ENCODE results near the gene CACNA2D3.

DNA sequence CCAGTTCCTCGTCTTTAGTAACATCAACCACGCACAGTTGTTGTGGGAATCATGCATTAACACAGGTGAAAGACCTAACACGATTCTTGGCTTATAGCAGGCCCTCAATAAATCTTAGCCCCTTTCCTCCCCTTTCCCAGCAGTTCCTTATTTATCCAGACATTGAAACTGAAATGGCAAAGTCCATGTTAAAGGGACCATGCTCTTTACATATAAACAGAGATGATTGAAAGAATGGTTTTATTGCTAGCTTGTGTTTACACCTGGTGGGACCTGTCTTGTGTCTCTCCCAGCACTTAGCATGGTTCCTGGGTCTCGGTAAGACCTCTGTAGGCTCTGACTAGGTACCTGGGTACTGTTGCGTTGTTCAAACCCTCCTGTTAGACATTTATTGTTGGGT is 553.7 kb downstream of the CACNA2D3 start:
- no peak for TF ChIP-seq POLR2A (IDR thresholded peaks at IDR 0.05)
- TF ChIP-seq, protein P1, sequence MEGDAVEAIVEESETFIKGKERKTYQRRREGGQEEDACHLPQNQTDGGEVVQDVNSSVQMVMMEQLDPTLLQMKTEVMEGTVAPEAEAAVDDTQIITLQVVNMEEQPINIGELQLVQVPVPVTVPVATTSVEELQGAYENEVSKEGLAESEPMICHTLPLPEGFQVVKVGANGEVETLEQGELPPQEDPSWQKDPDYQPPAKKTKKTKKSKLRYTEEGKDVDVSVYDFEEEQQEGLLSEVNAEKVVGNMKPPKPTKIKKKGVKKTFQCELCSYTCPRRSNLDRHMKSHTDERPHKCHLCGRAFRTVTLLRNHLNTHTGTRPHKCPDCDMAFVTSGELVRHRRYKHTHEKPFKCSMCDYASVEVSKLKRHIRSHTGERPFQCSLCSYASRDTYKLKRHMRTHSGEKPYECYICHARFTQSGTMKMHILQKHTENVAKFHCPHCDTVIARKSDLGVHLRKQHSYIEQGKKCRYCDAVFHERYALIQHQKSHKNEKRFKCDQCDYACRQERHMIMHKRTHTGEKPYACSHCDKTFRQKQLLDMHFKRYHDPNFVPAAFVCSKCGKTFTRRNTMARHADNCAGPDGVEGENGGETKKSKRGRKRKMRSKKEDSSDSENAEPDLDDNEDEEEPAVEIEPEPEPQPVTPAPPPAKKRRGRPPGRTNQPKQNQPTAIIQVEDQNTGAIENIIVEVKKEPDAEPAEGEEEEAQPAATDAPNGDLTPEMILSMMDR (IDR thresholded peaks at IDR 0.05): no peak
